Inferior parietal cortex (tissue), 1 donor: ENCODE results near the gene RAB29.
"Not testable (repeated sequence)": the region's sequence is repeated elsewhere in the genome, so short reads cannot be mapped to it uniquely, and the experiment has no call there.

Source experiments
- DNase-seq: peaks from one replicate; pipeline ENCODE4 v3.0.0-alpha.2; 2016; ENCODE audit errors: extremely low spot score

RAB29 gene, protein sequence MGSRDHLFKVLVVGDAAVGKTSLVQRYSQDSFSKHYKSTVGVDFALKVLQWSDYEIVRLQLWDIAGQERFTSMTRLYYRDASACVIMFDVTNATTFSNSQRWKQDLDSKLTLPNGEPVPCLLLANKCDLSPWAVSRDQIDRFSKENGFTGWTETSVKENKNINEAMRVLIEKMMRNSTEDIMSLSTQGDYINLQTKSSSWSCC

DNA sequence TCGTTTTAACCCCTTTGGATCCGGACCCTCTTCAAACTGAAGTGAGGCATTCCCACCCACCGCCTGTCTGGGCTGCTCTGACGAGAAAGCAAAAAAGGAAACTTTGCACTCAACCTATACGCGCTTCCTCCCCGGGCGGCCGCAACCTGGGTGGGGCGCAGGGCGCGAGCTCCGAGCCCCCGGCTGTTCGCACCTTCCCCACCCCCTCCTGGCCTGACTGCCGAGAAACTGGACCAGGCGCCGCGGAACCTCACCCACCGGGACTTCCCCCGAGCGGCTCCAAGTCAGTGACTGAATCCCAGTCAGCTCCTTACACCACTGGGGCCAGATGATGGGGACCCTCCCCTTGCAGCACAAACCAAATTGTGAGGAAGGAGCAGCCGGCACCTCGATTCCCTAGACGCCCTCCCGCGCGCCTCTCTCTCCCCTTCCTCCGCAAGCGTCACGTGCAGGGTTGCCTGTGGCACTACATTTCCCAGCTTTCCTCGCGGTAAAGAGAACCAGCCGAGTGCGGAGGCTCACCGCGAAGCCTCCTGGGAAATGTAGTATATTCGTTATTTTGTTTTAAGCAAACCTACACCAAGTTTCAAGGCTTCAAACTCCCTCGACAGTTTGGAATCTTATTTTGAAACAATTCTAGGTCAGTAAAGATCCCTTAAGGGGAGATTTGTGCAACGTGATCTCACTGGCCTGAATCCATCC lies at the start of gene RAB29:
TSS of gene RAB29 (minus strand) at position 468 of the 702 bp plus-strand sequence. CDS start 526 bp downstream, outside the sequence.
- DNase-seq: peak; percentile 92

DNA sequence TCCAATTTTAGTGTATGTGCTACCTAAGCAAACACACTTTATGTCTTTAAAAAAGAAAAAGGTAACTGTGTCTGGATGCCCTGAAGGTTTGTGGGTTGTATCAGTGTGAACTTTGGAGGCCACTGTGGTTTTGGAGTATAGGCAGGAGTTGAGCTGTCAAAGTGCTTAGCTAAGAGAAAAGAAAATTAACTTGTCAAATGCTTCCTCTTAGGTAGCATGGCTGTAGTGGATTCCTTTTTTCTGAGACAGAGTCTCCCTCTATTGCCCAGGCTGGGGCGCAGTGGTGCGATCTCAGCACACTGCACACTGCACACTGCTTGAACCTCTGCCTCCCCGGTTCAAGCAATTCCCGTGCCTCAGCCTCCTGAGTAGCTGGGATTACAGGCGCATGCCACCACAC lies 48.9 kb upstream of the RAB29 start:
- no peak for DNase-seq

DNA sequence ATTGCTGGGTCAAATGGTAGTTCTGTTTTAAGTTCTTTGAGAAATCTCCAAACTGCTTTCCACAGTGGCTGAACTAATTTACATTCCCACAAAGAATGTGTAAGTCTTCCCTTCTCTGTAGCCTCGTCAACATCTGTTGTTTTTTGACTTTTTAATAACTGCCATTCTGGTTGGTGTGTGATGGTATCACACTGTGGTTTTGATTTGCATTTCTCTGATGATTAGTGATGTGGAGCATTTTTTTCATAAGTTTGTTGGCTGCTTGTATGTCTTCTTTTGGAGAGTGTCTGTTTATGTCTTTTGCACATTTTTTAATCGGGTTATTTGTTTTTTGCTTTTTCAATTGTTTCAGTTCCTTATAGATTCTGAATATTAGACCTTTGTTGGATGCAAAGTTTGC lies 48.0 kb upstream of the RAB29 start:
- DNase-seq: not testable (repeated sequence)

DNA sequence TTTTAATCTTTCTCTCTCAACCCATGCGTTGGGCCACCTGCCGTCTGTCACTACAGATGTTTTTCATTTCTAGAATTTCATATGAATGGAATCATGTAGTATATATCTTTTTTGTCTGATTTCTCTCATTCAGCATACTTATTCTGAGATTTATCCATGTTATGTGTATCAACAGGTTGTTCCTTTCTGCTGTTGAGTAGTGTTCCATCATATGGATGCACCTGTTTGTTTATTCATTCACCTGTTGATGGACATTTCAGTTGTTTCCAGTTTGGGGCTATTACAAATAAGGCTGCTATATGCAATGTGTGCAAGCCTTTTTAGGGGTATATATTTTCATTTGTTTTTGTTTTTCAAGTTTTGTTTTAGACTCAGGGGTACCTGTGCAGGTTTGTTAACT lies 47.1 kb upstream of the RAB29 start:
- no peak for DNase-seq

DNA sequence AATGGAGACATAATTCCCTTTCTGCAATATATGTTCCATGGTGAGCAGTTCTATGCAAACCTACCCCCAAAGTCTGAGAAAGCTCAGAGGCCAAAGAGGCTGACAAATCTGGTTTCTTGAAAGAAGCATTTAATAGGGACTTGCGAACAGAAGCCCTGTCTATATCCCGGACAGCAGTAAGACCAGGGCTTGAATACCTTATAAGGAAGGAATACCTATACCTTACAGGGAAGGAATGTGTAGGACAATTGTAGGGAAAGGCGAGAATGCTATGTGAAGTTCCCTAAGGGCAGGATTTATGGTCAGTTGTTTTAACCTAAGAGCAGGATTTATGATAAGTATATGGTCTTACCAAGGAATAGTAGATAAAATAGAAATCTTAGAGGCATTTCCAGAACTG lies 42.7 kb upstream of the RAB29 start:
- DNase-seq: no peak

DNA sequence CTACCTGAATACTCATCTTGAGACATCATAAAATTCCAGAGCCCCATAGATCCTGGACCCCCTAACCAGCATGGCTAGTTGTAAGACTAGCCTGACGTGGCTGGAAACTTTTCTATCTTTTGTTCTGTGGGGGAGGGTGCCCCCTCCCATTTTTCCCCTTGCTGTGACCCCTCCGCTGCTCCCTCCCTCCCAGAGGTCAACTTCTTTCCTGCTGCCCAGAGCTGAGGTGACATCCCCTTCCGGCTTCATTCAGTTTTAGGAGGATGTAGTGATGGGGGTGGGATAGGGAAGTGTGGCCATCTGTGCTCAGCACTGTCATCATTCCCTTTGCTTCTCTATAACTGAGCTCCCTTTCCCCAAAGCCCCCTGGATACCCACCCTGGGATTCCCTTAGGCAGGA lies 42.1 kb upstream of the RAB29 start:
- DNase-seq: no peak

DNA sequence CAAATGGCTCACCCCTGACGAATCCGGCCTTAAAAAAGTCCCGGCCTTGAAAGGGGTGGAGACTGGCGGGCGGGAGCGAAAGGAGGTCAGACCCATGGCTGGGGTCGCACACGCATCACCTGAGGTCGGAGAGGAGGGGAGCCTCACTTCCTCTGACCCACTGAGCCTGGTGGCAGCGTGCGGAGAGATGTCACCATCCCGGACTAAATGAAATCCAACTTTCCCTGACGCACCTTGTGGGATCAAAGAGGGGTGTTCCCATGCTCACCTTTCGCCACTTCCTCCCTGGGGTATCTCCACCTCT lies 38.4 kb upstream of the RAB29 start:
- no peak for DNase-seq

DNA sequence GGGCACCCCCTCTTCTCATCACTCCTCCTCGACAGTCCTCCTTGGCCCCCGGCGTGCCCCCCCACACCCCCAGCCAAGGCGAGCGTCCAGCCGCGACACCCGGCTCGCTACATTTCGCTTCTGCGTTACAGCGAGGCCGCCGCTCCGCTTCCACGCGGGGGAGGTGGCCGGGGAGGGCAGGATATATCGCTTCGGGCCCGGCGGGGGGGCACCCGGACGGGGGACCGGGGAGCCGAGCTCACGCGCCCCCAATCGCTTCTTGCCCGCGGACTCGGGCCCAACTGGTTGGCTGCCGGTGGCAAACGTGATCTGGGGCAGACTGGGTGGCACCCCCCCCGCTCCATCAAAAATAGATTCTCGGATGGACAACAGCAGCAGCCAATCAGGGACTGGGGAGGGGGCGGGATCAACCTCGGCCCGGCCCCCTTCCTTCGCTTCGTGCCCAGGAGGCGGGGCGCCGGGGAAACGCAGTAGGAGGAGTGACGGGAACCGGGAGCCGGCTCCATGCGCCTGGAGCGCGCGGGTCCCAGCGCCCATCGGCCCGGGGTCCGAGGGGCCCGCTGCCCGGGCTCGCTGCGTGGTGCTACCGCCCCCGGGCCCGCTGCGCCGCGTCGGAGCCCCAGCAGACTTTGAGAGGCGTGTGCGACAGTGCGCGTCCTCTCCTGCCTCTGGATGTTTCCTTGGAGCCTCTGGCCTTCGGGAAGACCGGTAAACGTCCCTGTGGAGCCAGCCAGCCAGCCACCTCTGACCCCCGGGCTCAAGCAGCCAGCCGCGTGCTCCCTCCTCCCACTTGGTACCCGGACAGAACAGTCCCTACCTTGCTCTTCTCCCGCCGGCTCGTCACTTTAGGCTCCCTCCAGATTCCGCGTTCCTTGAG lies 37.8 kb upstream of the RAB29 start, which contains the start of gene SLC41A1:
TSS of gene SLC41A1 (minus strand) at position 321 of the 877 bp plus-strand sequence. CDS start 2,757 bp downstream, outside the sequence.
- peak; percentile 89 for DNase-seq

DNA sequence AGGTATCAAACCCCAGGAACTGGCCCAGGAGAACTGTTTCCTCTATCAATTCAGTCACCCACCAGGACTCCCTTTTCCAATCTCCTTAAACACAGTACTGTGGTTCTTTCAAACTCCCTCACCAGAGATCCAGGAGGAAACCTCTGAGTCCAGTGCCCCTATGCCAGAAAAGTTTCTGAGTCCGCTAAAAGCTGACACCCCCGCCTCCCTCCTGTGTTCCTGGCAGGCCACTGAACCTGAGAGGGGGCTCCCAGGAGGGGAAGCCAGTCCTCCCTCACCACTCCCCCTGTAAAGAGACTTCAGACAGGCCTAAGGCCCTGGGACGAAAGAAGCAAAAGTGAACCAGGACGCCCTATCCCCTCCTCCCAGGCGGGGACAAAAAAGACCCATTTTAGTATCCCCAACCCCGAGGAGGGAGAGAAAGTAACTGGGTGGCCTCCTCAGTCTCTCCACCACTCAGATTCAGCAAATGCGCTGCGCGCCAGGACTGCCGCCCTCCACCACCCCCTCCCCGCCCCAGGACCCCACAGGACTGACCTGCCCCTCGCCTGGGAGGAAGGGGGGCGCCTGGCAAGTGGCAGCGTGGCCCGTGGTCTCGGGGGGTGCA lies 37.1 kb upstream of the RAB29 start:
- no peak for DNase-seq

DNA sequence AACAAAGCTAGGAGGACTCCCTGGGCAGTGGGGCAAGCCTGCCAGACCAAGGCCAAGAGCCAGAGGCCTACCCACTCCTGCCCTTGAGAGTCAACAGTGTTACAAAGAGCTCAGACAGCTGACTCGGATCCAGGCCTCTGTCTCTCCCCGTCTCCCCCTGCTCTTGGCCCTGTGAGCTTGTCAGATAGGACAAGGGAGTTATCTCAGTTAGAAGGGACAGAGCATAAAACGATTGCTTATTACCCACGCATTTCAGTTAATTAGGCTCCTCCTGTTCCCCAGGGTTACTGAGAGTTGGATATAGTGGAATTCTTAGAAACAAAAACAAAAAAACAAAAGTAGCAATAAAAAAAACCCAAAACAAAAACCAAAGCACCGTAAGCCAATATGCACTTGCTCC lies 36.4 kb upstream of the RAB29 start:
- DNase-seq: peak; percentile 62

DNA sequence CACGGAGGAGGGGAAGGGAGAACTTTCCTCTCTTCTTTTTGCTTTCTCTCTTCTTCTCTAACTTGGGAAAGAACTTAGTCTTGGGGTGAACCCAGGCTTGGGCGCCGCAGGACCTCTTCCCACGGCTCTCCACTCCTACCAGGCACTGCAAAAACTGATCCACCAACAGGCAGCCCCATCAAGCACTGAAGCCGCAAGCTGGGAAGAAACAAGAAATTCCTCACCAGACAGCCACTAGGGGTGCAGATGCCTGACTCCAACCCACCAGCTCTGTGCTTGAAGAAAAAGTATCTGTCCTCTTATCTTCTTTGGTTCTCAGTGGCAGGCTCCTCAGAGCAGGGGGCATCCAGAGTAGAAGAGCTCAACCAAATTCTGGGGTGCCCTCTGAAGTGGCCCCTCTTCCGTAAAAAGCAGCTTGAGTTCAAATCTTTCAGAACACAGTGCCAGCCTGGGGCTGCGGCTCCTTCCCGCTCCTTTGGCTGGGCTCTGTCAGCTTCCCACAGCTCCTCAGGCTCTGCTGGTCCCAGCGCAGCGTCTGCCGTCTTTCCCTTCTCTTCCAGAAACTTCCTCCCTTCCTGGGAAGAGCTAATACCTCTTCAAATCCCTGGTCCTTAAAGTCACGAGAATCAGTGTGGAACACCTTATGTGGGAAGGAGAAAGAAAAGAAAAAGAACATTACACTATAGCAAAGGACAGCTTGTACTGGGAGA lies 35.3 kb upstream of the RAB29 start:
- no peak for DNase-seq

DNA sequence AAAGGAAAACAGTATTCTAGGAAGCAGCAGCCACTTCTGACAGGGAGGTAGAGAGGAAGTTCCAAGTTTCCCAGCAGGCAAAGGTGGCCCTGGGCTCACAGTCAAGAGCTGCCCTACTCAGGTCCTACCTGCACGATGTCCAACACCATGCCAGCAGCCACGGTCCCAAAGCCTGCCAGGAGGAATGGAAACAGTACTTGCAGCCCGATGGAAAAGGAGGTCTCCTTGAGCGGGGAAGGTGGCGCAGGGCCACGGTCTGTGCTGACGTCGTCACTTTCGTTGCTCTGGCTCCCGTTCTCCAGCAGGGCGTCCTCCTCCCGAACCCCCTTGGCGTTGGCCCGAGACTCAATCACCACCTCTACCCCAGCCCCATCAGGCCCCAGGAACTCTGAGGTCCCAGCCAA lies 34.7 kb upstream of the RAB29 start:
- no peak for DNase-seq

DNA sequence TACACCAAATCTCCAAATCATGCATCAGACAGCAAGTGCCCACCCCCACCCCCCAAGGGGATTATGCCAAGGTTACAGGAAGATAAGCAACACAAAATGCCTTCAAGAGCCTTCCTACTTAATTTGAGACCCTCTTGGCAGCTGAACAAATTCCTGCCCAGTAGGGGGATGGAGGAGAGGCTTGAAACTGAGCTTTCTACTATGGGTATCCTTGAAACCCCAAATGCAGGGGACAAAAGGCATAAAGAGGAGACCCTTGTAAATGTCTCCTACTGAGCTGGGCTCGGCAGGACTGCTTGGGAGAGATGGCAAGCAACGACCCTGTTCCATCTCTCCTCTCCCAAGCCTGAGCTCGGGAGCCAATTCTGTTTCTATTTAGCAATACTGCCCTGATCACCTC lies 34.2 kb upstream of the RAB29 start:
- no peak for DNase-seq

DNA sequence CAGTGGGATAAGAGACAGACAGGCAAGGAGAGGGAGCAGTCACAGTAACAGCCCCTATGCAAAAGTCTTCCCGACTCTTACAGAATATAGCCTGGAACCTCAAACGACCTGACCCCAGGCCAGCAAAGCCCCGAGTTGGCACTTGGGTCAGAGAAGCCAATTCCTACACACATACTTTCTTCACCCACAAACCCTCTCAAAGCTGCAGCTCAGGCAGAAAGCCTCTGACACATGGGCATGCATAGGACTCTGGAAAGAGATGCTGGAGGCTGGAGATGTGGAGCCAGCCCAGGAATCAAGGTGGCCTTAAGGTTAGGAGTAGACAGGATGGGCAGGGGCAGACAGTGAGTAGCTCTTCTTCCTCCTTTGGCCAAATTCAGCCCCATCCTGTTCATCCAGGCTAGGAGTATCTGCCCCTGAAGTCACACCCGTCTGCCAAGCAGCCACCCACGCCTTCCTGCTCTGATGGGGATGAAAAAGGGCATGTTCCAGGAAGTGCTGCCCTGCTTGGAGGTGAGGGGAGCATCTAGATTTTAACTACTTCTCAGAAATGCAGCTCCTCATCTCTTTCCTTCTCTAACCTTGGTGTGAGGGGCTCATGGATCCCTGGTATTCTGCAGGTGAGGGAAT lies 29.9 kb upstream of the RAB29 start:
- no peak for DNase-seq

DNA sequence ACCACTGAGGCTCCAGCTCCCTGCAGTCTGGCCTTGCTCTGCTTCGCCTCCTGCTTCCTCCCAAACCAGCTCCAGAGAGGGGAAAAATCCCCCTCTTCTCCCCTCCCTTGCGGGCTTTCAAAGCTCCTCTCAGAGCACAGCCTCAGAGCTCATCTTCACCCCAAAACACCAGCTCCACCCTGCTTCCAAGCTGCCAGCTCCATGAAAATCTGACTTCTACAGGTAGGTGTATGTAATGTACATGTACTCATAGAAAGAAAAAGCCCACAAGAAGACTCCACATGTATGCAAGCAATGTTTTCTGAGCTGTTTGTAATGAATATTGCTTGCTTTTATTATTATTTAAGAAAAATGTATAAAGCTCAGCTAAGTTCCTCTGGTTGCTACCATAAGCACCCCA lies 29.3 kb upstream of the RAB29 start:
- no peak for DNase-seq

DNA sequence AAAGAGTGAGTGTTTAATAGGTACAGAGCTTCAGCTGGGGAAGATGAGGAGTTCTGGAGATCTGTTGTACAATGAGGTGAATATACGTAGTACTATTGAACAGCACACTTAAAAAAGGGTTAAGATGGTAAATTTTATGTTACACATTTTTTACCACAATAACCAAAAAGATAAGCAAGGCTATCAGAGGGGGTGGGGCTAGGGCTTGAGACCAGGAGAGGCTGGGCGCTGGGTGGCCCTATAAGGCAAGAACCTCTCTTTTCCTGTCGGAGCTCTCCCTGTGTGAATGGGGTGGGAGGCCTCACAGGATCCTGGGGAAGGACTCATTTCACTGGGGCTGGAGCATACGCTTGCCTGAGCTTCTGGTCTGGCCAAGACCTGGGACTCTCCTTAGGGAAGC lies 28.7 kb upstream of the RAB29 start:
- DNase-seq: no peak

DNA sequence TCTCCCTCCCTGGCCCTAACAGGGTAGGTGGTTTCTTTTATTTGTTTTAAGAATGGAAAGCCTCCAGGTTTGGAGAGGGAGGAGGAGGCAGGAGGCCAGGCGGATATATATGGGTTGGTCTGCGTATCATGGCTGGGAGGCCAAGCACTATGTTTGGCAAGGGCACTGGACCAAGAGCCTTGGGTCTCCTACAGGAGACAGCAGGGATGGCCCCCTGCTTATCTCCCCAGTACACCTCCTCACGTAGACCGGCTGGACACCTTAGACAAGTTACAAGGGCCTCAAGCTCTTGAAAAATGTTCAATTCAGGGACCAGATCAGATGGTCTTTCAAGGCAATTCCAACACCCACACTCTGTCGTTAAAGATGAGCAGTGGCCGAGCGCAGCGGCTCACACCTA lies 26.8 kb upstream of the RAB29 start:
- DNase-seq: no peak

DNA sequence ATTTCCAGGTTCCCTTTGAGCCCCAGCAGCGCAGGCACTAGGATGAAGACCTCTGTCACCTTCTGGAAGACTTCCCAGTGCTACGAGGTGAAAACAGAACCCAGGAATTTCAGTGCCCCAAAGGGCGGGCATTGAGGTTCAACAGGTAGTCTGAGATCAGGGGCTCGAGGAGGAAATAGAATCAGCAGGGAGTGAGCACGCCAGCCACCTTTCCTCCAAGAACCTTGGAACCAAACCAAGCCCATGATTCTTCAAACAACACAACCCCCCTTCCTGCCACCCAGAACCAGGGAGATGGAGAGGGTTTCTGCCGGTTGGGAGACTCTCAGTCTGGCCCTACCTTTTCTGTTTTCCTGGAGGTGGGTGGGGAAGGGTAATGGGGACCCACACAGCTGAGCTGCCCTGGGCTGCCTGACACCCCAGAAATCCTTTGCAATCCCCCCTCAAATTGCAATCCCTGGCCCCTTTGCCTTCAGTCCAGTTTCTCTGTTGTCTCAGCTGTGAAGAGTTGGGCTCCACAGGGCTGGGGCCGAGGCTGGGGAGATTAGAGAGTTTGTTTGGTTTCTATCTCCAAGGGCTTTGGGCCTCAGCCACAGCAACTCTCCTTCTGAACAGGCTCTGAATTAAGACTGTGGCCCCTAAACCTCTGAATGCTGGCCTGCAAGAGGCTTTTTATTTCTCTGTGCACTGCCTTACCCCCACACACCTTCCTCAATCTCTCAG lies 25.9 kb upstream of the RAB29 start:
- DNase-seq: no peak

DNA sequence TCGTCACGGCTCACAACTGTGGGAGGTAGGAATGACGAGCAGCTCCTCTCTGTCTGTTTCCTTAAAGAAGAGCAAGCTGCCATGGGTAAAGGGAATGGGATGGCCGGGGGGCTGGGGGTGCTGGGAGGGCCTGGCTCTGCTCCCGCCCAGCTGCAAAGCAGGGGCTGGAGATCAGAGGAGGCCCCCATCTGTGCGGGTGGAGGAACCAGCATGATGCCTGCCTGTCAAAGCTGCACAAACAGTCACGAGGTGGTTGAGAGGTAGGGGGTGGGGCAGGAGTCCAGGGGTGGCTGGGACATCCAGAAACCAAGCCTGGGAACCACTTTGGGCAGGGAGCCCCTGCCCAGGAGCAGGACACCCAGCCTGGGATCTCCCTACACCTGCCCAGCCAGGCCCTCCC lies 25.1 kb upstream of the RAB29 start:
- no peak for DNase-seq

DNA sequence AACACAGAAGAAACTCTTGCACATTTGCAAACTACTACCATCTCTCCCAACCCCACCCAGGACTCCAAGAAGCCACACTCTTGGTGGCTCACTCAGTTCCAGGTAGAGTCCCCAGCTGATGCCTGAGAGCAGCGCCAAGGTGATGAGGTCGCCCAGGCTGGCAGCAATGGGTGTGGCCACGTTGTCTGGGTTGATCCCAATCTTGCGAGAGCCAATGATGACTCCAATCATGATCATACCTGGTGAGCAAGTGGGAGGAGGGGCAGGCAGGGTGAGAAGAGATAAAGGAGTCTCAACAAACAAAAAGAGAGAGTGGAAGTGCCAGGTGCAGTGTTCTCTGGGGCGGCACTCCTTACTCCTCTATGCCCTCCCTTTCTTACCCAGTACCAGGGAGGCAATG lies 23.3 kb upstream of the RAB29 start:
- no peak for DNase-seq

DNA sequence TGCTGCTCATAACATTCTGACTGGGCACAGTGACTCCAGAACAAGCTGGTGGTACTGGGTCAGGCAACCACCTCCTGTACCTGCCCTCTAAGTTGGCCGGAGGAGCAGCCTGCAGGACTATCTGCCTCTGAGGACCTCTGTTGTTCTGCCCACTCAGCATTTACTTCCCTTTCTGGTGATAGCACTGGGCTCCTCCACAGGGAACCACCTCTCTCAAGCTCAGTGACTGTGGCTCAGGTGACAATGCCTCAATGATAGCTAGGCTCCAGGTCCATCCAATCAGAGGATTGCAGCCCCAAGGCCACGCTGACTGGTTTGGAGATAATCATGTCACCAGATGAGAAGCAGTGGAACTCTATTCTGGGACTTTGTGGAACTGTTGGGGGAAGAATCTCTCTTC lies 21.9 kb upstream of the RAB29 start:
- DNase-seq: no peak
